DMS53 treated with DMSO at 0.1 percent for 48 hours (cell line): ENCODE measurements around the gene MYOZ3.

Source experiments
- DNase-seq: peaks from one replicate; lab custom pipeline; 2025; ENCODE audit not compliant: unreplicated experiment; lab: John Stamatoyannopoulos, UW

MYOZ3 gene

GRCh38 chr5:150700246-150700593 lies 39.2 kb downstream of the MYOZ3 start:
- DNase-seq = no peak

- peak; percentile 88 for DNase-seq
These were observed 39.7 kb downstream of the MYOZ3 start, which contains the start of gene RBM22 for GRCh38 chr5:150700594-150701377. Gene RBM22 (minus strand): TSS chr5:150701062. CDS start chr5:150700985, 77 bp downstream.

DNA sequence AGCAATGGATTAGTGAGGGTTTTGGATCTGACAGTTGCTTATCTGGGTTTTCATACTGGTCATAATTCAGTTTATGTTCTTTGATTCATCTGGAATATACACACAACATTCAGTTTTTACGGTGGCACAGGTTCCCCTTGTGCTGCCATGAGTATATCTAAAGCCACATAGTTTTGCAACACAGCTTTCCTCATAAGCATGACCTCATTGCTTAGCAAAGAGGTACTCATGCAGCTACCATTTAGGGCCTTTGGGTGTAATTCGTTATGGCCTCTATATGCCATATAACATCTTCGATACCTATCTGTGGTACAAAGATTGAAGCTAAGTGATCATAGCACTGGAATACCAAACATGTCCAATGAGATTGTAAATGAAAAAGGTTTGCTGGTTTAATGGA lies 42.7 kb downstream of the MYOZ3 start:
- no peak for DNase-seq

GRCh38 chr5:150706776-150707390 lies 45.8 kb downstream of the MYOZ3 start:
- DNase-seq = no peak

DNA sequence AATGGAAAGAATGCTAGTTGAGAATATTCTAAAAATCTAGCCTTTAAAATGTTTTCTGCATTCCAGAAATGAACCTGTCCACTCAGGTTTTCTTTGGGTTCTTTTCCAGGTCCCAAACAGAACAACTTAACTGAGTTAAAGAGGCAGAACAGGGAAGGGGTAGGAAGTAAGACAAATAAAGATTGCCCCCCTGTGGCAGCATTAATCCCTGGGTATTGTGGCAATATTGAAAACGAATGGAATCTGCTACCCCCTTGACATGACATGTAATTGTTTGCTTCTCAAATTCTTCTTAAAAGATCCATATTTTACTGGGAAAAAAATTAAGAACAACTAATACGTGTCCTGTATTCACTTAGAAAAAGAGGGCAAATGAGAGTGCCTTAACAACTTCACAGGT lies 49.1 kb downstream of the MYOZ3 start:
- no peak for DNase-seq

- no peak for DNase-seq
These were observed 62.8 kb downstream of the MYOZ3 start for GRCh38 chr5:150723845-150724244.
